Ovary (tissue), 3 donors: Measurements from ENCODE around the gene ASH1L.

Source experiments
- POLR2A ChIP-seq: fragments of 450-650 bp; IDR thresholded peaks from one replicate; pipeline ENCODE4 v1.6.1; 2017; ENCODE audit warnings: antibody characterized with exemption, mild to moderate bottlenecking, moderate library complexity
- TF ChIP-seq, protein P1 (sequence below), 3 donors: fragments of 450-650 bp in 2 of 3; fragments of 200-600 bp in 1 of 3; IDR thresholded peaks; one replicate each; pipeline versions ENCODE4 v1.5.1 to v1.8.0; 2016 to 2022; ENCODE audit warnings: antibody characterized with exemption in 3 of 3, mild to moderate bottlenecking in 1 of 3
- donor health status: DM: no; HTN: no; CAD: no.

DNA sequence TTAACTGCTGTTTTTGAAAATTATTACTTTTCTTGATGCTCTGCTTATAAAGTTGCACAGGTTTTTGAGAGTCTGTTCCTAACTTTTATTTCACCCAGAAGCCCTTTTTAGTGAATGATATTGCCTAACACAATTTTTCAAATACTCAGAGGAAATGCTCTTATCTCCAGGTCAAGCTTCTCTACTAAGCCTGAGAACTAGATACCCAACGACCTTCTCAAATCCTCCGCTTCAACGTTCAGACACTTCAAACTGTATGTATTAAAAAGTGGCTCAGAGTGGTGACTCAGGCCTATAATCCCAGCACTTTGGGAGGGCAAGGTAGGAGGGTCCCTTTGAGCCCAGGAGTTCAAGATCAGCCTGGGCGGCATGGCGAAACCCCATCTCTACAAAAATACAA is 88.5 kb downstream of the ASH1L start:
- TF ChIP-seq POLR2A = no peak
- TF ChIP-seq, protein P1, sequence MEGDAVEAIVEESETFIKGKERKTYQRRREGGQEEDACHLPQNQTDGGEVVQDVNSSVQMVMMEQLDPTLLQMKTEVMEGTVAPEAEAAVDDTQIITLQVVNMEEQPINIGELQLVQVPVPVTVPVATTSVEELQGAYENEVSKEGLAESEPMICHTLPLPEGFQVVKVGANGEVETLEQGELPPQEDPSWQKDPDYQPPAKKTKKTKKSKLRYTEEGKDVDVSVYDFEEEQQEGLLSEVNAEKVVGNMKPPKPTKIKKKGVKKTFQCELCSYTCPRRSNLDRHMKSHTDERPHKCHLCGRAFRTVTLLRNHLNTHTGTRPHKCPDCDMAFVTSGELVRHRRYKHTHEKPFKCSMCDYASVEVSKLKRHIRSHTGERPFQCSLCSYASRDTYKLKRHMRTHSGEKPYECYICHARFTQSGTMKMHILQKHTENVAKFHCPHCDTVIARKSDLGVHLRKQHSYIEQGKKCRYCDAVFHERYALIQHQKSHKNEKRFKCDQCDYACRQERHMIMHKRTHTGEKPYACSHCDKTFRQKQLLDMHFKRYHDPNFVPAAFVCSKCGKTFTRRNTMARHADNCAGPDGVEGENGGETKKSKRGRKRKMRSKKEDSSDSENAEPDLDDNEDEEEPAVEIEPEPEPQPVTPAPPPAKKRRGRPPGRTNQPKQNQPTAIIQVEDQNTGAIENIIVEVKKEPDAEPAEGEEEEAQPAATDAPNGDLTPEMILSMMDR (IDR thresholded peaks at IDR 0.05) = no peak
